ENCODE data around the gene BRF1. TPM values are rescaled to one million over a fixed set of nuclear protein-coding genes. Genes with fewer than 3 reads are reported as not detected.

The BRF1 gene
- total RNA-seq, 4 donors from 2014 or later = 37.9 to 102 (median 52.5) TPM

DNA sequence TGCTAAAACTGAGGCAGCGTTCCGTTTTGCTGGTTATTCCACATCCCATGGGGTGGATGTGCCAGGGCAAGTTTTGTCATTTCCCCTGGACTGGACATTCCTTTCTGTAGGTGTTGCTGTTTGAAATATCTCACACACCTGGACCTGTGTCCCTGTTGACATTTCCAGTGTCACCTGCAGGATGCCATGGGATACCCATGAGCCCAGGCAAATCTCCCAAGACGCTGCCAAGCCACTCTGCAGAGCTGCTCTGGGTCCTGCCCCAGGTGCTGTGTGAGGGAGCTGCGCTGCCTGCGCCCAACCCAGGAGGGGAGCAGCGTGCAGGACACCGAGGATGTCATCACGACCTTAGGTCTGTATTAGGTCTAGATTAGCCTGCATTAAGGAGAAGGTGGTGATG is 8.6 kb upstream of the BRF1 start:
- 90% methylated on average over 8 of the region's 8 CpGs for WGBS
- no peak overlapping the region for H3K4me3 ChIP-seq
- no peaks in the 10 kb centered on the region for H3K27me3 ChIP-seq
- no peak overlapping the region for H3K27ac ChIP-seq
- no peaks in the 10 kb centered on the region for H3K9me3 ChIP-seq
- TF ChIP-seq POLR2A (IDR thresholded peaks at IDR 0.05) = no peak
- TF ChIP-seq, protein P1, sequence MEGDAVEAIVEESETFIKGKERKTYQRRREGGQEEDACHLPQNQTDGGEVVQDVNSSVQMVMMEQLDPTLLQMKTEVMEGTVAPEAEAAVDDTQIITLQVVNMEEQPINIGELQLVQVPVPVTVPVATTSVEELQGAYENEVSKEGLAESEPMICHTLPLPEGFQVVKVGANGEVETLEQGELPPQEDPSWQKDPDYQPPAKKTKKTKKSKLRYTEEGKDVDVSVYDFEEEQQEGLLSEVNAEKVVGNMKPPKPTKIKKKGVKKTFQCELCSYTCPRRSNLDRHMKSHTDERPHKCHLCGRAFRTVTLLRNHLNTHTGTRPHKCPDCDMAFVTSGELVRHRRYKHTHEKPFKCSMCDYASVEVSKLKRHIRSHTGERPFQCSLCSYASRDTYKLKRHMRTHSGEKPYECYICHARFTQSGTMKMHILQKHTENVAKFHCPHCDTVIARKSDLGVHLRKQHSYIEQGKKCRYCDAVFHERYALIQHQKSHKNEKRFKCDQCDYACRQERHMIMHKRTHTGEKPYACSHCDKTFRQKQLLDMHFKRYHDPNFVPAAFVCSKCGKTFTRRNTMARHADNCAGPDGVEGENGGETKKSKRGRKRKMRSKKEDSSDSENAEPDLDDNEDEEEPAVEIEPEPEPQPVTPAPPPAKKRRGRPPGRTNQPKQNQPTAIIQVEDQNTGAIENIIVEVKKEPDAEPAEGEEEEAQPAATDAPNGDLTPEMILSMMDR (IDR thresholded peaks at IDR 0.05) = no peak
- no peaks in the 10 kb centered on the region for H3K36me3 ChIP-seq
- no peak for DNase-seq (ENCODE audit: low spot score in 2 of 2)
- H3K4me1 ChIP-seq = peaks cover 15% of the 10 kb centered on the region

DNA sequence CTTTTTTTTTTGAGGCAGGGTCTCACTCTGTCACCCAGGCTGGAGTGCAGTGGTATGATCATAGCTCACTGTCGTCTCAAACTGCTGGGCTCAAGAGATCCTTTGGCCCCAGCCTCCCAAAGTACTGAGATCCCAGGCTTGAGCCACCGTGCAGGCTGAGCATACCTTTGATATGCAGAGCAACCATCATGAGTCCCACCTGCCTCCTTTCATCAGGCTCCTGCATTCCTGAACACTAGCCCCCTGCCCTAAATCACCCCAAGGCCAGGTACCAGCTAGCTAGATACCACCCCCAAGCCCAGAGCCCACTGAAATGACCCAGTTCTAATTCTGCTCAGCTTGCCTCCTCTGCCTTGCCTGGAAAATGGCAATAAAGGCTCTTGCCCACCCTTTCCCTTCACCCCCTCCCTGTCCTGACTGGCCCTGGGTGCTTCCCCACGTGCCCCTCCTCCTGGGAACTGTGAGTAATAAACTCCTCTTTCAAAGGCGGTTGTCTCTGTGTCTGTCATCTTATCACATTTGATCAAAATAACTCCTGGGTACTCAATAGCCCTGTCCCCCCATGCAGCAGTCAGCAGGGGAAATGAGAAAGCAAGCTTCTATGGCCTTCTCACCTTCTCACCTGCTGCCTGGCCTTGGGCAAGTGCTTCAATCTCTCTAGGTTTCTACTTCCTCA is 6.4 kb upstream of the BRF1 start:
- Histone ChIP-seq H3K27me3 (no peaks in the 10 kb centered on the region), H3K4me1 (no peaks in the 10 kb centered on the region), H3K9me3 (no peaks in the 10 kb centered on the region), H3K4me3 (no peak overlapping the region), H3K27ac (no peak overlapping the region), H3K36me3 (no peaks in the 10 kb centered on the region)
- 84% methylated on average over 4 of the region's 4 CpGs for WGBS
- TF ChIP-seq POLR2A (IDR thresholded peaks at IDR 0.05) = no peak
- TF ChIP-seq, protein P1 (IDR thresholded peaks at IDR 0.05) = no peak
- no peak for TF ChIP-seq POLR2AphosphoS5 (IDR thresholded peaks at IDR 0.05)
- no peak for TF ChIP-seq EP300 (IDR thresholded peaks at IDR 0.05)
- DNase-seq (ENCODE audit: low spot score in 2 of 2) = no peak

DNA sequence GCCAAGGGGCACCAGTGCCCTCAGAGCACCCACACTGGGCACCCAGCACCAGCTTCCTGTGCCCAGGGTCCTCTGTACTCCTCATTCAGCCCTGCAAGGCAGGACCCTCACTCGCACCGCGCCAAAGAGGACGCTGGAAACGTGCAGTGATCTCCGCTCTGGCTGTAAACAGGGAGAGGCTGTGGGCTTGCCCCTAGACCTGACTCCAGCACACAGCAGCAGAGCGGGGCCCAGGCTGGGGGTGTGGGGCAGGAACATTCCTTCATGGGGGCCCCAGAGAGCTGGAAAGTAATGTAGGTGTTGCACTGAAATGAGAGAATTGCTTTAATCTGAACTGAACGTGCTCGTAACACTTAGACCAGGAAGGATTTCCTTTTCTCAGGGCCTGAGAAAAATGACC is 5.0 kb upstream of the BRF1 start:
- TF ChIP-seq EP300 (IDR thresholded peaks at IDR 0.05) (no peak), POLR2AphosphoS5 (IDR thresholded peaks at IDR 0.05) (no peak), POLR2A (IDR thresholded peaks at IDR 0.05) (no peak)
- TF ChIP-seq, protein P1 (IDR thresholded peaks at IDR 0.05) = no peak
- 81% methylated on average over 6 of the region's 9 CpGs for WGBS

DNA sequence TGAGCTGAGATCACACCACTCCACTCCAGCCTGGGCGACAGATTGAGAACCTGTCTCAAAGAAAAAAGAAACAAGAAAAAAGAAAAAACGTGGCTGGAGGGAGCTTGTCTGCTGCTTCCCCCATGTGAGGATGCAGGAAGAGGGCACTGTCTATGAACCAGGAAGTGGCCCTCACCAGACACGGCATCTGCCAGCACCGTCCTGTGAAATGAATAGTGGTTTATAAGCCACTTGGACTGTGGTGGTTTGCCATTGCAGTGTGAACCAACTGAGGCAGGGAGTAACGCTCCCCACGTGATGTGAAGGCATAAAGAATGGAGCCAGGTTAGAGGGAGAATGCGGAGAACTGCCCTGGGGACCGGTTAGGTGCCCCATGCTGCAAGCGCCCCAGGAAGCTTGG is 4.5 kb upstream of the BRF1 start:
- H3K9me3 ChIP-seq = no peaks in the 10 kb centered on the region
- H3K27ac ChIP-seq = no peak overlapping the region
- H3K4me1 ChIP-seq = peaks cover 7% of the 10 kb centered on the region
- WGBS = 76% methylated on average over 9 of the region's 9 CpGs
- no peak for DNase-seq (ENCODE audit: low spot score in 2 of 2)
- no peak overlapping the region for H3K4me3 ChIP-seq
- no peaks in the 10 kb centered on the region for H3K36me3 ChIP-seq
- no peak for TF ChIP-seq POLR2A (IDR thresholded peaks at IDR 0.05)
- TF ChIP-seq POLR2AphosphoS5 (IDR thresholded peaks at IDR 0.05) = no peak
- TF ChIP-seq EP300 (IDR thresholded peaks at IDR 0.05) = no peak
- TF ChIP-seq, protein P1 (IDR thresholded peaks at IDR 0.05) = no peak
- H3K27me3 ChIP-seq = no peaks in the 10 kb centered on the region

More for the DNA sequence above, 5.0 kb upstream of the BRF1 start:
- Histone ChIP-seq H3K9me3 (no peaks in the 10 kb centered on the region), H3K27ac (no peak overlapping the region), H3K36me3 (no peaks in the 10 kb centered on the region), H3K4me1 (peaks cover 7% of the 10 kb centered on the region), H3K4me3 (no peak overlapping the region), H3K27me3 (no peaks in the 10 kb centered on the region)
- no peak for DNase-seq (ENCODE audit: low spot score in 2 of 2)

DNA sequence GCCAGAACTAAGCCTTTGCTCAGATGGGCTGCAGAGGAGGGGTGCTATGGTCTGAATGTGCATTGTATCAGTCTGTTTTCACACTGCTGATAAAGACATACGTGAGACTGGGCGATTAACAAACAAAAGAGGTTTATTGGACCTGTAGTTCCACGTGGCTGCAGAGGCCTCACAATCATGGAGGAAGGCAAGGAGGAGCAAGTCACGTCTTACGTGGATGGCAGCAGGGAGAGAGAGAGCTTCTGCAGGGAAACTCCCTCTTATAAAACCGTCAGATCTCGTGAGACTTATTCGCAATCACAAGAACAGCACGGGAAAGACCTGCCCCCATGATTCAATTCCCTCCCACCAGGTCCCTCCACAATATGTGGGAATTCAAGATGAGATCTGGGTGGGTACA is 3.8 kb upstream of the BRF1 start:
- 76% methylated on average over 9 of the region's 9 CpGs for WGBS

More for the DNA sequence above, 3.8 kb upstream of the BRF1 start:
- TF ChIP-seq POLR2AphosphoS5 (IDR thresholded peaks at IDR 0.05) = no peak
- TF ChIP-seq, protein P1 (IDR thresholded peaks at IDR 0.05) = no peak
- no peak for TF ChIP-seq EP300 (IDR thresholded peaks at IDR 0.05)
- TF ChIP-seq POLR2A (IDR thresholded peaks at IDR 0.05) = no peak
- Histone ChIP-seq H3K27ac (no peak overlapping the region), H3K9me3 (no peaks in the 10 kb centered on the region), H3K36me3 (no peaks in the 10 kb centered on the region), H3K27me3 (no peaks in the 10 kb centered on the region), H3K4me3 (no peak overlapping the region), H3K4me1 (peaks cover 13% of the 10 kb centered on the region)
- DNase-seq (ENCODE audit: low spot score in 2 of 2) = no peak

All from suprapubic skin (tissue), 4 donors.